HS-27A (cell line): ENCODE results near the gene CNTROB.
A peak's percentile ranks its signal among the peaks of the same experiment; 100 is the strongest.

Experiments
- DNase-seq: peaks from one replicate; pipeline ENCODE4 v3.0.0-alpha.2; 2012; ENCODE audit warnings: low read depth, missing footprints

CNTROB gene, protein sequence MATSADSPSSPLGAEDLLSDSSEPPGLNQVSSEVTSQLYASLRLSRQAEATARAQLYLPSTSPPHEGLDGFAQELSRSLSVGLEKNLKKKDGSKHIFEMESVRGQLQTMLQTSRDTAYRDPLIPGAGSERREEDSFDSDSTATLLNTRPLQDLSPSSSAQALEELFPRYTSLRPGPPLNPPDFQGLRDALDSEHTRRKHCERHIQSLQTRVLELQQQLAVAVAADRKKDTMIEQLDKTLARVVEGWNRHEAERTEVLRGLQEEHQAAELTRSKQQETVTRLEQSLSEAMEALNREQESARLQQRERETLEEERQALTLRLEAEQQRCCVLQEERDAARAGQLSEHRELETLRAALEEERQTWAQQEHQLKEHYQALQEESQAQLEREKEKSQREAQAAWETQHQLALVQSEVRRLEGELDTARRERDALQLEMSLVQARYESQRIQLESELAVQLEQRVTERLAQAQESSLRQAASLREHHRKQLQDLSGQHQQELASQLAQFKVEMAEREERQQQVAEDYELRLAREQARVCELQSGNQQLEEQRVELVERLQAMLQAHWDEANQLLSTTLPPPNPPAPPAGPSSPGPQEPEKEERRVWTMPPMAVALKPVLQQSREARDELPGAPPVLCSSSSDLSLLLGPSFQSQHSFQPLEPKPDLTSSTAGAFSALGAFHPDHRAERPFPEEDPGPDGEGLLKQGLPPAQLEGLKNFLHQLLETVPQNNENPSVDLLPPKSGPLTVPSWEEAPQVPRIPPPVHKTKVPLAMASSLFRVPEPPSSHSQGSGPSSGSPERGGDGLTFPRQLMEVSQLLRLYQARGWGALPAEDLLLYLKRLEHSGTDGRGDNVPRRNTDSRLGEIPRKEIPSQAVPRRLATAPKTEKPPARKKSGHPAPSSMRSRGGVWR

DNA sequence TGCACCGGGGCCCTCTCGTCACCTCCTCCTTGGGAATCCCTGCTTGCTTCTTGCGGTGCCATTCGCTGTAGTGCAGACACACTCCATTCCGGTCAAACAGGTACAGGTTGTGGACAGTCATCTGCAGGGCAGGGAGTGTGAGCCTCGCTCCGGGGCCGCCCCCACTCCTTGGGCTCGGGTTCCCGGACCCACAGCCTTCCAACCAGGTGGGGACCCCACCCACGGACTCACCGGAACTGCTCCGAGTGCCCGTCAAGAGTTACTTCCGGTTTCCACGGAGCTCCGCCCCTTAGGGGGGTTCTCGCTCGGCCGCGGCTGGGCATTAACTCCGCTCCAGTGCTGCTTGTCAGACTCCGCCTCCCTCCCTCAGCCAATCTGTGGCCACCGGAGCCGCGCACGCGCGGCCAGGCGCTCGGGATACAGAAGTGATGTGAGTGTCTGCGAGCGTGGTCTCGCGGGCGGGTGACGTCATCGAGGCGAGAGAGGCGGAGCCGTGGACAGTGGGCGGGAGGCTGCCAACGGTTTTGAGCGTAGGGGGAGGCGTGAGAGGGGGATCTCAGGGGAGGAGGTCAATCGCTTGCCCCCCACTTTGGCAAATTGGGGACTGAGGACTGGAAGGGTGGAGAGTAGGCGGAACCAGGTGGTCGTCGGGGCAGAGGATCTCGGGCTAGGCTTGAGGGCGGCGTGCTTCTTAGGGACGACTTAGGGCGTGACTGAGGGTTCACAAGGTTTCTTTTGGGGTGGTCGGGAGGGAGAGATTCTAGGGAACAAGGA lies at the start of gene CNTROB, which contains the start of gene TRAPPC1:
Gene CNTROB, plus strand, starts transcription at position 498 of the 774 bp plus-strand sequence. CDS start 874 bp downstream, outside the sequence.
Gene TRAPPC1, minus strand, starts transcription at position 238 of the 774 bp plus-strand sequence. Its CDS starts 117 bp downstream, at position 121.
- peak; percentile 88 for DNase-seq

DNA sequence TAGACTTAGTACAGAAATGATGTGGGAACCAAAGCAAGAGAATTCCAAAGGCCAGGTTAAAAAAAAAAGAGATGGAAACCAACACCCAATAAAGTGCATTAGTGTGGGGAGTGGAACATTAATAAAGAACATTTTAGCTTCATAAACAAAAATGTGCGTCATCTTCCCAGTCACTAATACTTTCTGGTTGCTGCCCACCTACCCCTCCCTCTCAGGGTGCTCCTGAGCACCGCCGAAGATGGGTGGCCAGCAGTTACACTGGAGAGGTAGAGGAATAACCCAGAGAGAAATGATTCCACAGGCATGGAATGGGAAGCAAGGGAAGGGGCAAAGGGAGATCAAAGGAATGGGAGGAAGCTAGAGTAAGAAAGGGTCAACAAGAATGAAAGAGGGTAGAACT lies 49.4 kb upstream of the CNTROB start:
- DNase-seq, result no peak

DNA sequence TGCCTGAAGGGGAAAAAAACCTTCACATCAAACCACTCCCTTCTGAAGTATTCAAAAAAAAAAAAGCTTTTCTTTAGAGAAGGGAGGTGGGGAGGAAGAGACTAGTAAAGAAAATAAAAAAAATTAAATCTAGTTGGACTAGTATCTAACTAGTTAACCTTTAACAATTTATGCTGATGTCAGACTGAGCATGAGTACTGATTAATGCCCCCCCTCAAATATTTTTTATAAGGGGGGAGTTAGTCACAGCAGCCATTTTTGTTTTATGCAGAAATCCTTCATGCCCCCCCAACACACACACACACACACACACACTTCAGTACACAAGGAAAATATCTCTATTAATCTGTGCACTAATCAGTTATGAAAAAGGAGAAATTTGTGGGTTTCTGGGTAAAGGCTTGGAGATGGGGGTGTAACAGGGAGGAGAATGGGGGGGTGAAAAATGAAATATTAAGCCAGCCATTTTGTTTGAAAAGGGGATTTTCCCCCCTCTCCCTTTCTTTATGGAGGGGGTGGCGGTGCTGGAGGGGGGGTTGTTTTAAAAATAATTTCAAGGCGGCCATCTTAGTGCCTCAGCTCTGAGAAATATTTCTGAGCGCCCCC lies 48.1 kb upstream of the CNTROB start:
- no peak for DNase-seq

DNA sequence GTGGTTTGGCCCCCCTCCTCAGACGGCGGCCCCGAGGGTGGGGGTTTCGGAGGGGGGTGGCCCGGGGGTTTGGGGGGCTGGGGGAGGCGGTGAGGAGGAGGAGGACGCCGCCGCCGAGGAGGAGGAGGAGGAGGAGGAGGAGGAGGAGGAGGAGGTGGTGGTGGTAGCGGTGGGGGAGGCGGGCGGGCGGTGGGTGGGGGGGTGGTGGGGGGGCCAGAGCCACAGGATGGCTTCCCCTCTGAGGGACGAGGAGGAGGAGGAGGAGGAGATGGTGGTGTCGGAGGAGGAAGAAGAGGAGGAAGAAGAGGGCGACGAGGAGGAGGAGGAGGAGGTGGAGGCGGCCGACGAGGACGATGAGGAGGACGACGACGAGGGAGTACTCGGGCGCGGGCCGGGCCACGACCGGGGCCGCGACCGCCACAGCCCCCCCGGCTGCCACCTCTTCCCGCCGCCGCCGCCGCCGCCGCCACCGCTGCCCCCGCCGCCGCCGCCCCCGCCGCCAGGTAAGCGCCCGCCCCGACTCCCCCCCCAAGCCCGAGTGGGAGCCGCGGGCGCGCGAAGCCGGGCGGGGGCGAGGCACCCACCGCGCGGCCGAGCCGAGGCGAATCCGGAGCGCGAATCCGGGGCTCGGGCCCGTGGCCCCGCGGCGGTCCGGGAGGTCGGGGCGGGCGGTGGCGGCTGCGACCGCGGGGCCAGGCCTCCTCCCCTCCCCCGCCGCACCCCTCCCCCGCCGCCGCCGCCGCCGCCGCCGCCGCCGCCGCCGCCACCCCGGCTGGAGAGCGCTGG lies 47.2 kb upstream of the CNTROB start:
- no peak for DNase-seq

DNA sequence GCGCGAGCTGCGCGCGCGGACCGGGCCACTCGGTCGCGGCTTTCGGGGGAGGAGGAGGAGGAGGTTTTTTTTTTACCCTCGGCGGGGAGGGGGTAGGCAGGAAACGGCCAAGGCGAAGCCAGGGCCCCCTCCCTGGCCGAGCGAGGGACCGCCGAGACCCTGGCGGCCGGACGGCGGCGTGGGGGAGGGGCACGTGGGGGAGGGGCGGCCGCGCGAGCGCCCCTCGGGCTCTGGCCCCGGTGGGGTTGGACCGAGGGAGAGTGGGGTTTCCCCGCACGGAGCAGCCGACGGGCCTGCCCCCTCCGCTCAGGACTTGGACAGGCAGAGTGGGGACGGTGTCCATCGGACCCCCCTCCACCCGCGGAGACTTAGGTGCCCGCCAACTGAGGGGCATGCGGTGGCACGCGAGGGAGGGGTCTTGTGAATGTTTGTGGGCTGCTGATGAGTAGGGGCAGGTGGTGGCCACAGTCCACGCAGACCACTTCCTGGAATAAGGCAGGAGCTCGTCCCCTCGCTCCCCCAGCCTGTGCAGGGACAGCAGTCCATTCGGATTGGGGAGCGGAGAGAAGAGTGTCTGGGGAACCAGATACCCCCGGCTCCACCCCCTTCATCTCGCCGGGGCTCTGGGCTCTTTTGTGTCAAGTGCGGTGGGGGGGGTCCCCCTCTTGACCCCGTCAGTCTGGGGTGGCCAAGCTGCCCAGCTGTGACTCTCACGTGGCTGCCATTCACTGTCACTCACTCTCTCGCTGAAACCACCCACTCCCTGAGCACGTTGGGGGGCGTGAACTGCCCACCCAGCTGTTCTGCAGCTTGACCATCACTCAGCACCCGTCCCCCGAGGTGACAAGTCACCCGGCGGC lies 46.4 kb upstream of the CNTROB start:
- DNase-seq, result no peak

DNA sequence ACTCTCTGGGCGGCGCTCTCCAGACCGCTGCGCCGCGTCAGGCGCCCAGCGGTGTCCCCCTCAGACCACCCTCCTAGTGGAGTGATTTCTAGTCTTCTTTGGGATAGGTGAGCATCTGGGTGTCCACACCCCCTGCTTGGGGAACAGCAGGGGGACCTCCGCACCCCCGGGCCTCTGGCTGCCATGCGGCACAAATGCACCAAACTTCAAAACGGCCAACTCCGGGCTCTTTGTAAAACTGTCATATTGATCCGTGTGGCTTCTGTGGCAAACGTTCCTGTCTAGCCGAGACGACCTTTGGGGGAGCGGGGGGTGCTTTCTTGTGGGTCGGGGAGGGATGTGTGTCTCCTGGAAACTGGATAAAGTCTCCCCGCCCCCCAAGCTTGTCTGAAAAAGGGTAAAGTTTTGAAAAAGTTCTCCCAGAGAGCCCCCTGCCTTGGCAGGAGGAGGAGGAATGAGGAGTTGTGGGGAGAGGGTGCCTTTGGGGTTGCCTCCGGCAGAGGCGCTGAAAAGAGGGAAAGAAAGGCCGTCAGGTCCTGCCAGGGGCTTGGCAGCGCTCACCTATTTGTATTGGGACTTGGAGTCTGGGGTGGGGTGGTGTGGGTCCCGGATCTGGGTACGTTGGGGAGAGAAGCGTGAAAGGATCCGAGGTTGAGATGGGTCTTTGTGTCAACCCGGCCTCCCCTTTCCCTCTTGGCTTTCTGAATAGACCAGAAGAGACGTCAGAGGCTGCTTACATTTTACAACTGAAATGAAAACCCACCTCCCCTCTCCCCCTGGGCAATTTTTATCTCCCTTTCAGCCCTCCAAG lies 45.6 kb upstream of the CNTROB start:
- DNase-seq, result no peak

DNA sequence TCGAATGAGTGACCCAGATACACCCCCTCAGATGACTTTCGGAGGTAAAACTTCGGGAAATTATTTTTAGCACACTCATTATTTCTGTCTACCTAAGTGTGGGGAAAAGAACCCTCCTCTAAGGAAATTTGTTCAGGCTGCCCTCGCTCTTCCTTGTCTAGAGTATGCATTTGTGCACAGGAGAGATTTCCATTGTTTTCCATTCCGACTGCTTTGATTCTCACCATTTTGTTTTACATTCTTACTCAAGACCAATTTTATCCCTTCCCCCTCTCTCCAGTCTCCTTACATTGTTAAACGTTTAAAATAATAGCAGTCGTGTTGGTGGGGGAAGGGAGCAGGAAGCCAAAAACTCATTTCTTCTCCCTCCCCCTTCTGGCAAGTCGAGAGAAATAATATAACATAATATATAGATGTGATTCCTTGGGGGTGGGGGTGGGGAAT lies 44.9 kb upstream of the CNTROB start:
- no peak for DNase-seq

DNA sequence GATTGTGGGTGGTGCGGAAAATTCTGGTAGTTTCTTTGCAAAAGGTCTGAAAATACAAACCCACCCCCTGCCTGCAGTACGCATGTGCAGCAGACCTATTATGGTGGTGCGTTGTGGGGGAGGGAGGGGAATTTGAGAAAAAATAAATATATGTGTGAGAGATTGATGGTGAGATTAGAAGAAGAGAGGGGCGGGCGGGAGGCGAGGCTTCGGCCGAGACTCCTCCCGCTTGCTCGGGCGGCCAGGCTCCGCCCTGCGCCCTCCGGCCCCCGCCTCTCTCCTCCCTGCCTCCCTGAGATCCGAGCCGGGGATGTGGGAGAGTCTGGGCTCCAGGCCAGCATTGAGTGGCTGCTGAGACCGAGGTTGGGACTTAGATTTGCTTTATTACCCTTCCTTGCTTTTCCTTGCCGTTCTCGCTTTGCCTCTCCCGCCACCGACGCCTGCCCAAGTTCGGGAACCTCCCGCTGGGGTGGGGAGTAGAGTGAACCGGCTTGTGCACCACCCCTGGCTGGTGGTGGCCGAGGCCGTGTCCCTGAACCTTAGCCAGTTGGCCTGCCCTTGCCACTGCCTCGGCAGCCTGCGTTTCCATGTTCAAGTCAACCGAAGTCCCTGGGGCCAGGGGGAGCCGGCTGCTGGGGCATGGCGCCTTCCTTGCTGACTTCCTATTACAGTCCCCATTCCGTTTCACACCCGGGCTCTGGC lies 44.4 kb upstream of the CNTROB start:
- DNase-seq, result peak; percentile 79

DNA sequence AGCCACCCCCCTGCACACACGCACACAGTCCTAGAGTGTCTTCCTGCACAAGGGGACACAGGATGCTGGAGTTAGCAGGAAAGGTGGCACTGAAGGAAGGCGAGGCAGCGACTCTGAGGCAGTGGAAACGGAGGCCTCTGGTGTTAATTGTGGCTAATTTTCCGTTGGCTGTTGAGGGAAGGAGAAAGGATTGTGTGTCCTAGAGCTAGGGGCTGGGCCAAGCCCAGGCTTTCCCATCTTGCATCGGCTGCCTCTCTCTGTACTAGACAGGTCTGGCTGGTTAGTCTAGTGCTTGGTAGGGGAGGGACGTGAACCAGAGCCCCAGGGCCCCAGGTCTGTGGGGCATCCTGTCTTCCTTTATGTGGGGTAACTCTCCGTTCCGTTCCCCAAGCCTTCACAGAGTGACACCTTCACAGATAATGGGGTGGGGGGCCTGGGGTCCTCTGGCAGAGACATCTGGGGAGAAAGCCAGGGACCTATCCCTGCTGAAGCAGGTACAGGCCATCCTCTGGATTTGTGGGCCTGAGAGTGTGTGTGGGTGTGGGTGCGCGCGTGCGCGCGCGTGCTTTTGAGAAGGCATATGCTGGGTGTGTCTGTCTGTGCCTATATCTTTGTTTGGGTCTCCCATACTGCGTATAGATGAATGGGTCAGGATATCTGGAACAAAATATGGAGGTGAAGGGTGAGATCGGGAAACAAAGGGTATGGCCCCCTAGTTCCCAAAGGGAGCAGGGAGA lies 43.7 kb upstream of the CNTROB start, which contains the start of gene CHD3:
Gene CHD3, plus strand, starts transcription at position 606 of the 737 bp plus-strand sequence. CDS start 212 bp downstream, outside the sequence.
- no peak for DNase-seq

DNA sequence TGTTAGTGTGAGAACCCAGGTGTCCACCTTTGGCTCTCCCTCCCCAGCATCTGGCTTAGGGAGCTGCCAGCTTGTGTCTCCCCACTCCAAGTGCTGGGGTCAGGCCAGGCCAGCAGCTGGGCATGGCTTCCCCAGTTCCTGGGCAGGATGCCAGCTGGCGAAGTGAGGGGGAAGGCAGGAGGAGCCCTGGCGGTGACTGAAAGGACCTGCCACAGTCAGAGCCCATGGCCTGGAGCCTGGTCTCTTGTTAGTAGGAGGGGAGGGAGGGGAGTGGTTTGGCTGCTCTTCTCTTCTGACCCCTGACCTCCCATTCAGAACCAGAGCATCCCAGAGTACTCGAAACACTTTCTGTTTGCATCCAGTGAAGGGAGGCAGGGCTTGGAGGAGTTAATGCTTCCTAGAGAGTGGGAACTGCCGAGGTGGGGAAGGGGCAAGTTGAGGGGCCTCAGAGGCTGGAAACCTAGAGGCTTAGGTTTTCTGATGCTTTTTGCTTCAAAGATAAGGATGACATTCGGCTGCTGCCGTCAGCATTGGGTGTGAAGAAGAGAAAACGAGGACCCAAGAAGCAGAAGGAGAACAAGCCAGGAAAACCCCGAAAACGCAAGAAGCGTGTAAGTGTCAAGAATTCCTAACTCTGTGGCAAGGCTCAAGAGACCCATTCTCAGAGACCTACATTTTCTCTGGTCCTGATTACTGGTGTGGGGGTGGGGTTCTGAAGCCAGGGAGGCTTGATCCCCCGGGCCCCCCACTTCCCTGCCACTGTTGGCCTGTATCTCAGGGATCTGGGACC lies 42.6 kb upstream of the CNTROB start:
- no peak for DNase-seq

DNA sequence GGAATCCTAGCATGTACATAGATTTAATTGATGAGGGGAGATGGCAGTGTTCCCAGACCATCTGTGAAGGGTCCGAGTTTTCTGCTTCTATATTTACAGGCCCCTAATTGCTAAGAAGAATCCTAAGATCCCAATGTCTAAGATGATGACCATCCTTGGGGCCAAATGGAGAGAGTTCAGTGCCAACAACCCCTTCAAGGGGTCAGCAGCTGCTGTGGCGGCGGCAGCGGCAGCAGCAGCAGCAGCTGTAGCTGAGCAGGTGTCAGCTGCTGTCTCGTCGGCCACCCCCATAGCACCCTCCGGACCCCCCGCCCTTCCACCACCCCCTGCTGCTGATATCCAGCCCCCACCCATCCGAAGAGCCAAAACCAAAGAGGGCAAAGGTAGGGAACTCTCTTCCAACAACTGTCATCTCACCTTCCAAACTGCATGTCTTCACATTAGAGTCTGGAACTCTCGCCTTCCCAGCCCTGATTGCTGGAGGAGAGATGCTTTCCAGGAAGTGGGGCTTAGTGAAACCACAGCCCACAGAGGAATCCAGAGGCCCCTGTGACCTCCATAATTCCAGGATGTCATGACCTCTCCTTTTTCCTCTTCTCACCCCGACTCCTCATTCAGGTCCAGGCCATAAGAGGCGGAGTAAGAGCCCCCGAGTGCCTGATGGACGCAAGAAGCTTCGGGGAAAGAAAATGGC lies 38.7 kb upstream of the CNTROB start:
- no peak for DNase-seq

DNA sequence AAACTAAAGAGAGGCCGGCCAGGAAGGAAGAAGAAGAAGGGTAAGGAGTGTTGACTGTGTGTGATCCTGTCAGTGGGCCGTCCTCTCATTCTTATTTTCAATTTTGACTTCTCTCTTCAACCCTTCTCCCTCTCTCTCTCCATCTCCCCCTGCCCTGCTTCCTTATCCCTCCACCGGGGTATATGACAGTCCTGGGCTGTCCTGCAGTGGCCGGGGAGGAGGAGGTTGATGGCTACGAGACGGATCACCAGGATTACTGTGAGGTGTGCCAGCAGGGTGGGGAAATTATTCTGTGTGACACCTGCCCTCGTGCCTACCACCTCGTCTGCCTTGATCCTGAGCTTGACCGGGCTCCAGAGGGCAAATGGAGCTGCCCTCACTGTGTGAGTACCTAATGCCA lies 37.8 kb upstream of the CNTROB start:
- DNase-seq, result no peak

DNA sequence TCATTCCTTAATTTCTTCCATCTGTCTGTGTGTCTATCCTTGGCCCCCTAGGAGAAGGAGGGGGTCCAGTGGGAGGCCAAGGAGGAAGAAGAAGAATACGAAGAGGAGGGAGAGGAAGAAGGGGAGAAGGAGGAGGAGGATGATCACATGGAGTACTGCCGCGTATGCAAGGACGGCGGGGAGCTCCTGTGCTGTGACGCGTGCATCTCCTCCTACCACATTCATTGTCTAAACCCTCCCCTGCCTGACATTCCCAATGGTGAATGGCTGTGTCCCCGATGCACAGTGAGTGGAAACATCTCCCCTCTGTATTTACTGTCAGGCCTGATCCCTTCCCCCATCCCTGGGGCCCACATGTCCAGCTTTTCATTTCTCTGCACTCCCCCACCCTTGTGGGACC lies 37.1 kb upstream of the CNTROB start:
- no peak for DNase-seq

DNA sequence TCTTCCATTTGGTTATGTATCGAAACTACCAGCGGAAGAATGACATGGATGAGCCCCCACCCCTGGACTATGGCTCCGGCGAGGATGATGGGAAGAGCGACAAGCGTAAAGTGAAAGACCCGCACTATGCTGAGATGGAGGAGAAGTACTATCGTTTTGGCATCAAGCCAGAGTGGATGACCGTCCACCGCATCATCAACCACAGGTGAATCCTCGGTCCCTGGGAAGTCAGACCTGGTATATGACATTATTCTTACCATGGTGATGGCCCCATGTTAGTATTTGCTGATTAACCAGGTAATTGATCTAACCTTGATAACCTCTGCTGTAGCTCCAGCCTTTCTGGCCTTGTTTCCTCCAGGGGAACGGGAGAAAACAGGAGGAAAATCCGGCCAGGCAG lies 34.9 kb upstream of the CNTROB start:
- DNase-seq, result no peak

DNA sequence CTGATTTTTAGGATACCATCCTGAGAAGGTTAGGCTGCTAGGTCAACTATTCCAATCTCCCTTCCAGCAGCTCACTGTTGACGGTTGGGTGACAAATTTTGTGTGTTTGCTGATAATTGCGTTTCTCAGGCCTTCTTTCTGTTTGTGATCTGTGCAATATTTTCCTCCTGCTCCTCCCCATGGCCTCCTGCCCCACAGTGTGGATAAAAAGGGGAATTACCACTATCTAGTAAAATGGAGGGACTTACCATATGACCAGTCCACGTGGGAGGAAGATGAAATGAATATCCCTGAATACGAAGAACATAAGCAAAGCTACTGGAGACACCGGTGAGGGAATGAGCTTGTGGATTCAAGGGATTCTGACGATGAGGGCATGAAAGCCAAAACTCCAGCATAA lies 34.2 kb upstream of the CNTROB start:
- DNase-seq, result no peak
